Measurements from ENCODE around the gene FRMD4B.

FRMD4B gene

GRCh38 chr3:69403454-69403853, 17.6 kb upstream of the FRMD4B start:
- DNase-seq = no peak

- no peak for DNase-seq
Measured at GRCh38 chr3:69400683-69401082, 14.8 kb upstream of the FRMD4B start.

- no peak for DNase-seq
Measured at GRCh38 chr3:69392850-69393249, 7.0 kb upstream of the FRMD4B start.

GRCh38 chr3:69392415-69392814, 6.5 kb upstream of the FRMD4B start:
- DNase-seq = no peak

GRCh38 chr3:69391554-69391953, 5.7 kb upstream of the FRMD4B start:
- DNase-seq = no peak

GRCh38 chr3:69390771-69391170, 4.9 kb upstream of the FRMD4B start:
- DNase-seq = no peak

GRCh38 chr3:69389520-69390248, 3.8 kb upstream of the FRMD4B start:
- DNase-seq = no peak

GRCh38 chr3:69388241-69388640, 2.4 kb upstream of the FRMD4B start:
- DNase-seq = no peak

- no peak for DNase-seq
Measured at GRCh38 chr3:69386556-69387385, 883 bp upstream of the FRMD4B start.

GRCh38 chr3:69385123-69385722, 665 bp downstream of the FRMD4B start:
- no peak for DNase-seq

GRCh38 chr3:69384326-69384725, 1.6 kb downstream of the FRMD4B start:
- DNase-seq = no peak

GRCh38 chr3:69379661-69380060, 6.2 kb downstream of the FRMD4B start:
- DNase-seq = no peak

GRCh38 chr3:69378112-69378802, 7.6 kb downstream of the FRMD4B start:
- no peak for DNase-seq

GRCh38 chr3:69377262-69377661, 8.6 kb downstream of the FRMD4B start:
- no peak for DNase-seq

GRCh38 chr3:69376731-69377130, 9.2 kb downstream of the FRMD4B start:
- DNase-seq = no peak

- DNase-seq = no peak
Measured at GRCh38 chr3:69371816-69372215, 14.1 kb downstream of the FRMD4B start.

GRCh38 chr3:69370901-69371301, 15.0 kb downstream of the FRMD4B start:
- no peak for DNase-seq

GRCh38 chr3:69370156-69370883, 15.6 kb downstream of the FRMD4B start:
- DNase-seq = no peak

- DNase-seq = no peak
Measured at GRCh38 chr3:69368129-69368741, 17.7 kb downstream of the FRMD4B start.

GRCh38 chr3:69367586-69367985, 18.3 kb downstream of the FRMD4B start:
- no peak for DNase-seq

- no peak for DNase-seq
Measured at GRCh38 chr3:69364354-69364753, 21.5 kb downstream of the FRMD4B start.

GRCh38 chr3:69360690-69361089, 25.2 kb downstream of the FRMD4B start:
- no peak for DNase-seq
